ENCODE data around the gene HYI.
"Not testable (repeated sequence)": the region's sequence is repeated elsewhere in the genome, so short reads cannot be mapped to it uniquely, and the experiment has no call there.

GRCh38 chr1:43475611-43476401 lies 22.1 kb upstream of the HYI start:
- TF ChIP-seq POLR2AphosphoS5 (IDR thresholded peaks at IDR 0.05) = not testable (repeated sequence)
- TF ChIP-seq, protein P1, sequence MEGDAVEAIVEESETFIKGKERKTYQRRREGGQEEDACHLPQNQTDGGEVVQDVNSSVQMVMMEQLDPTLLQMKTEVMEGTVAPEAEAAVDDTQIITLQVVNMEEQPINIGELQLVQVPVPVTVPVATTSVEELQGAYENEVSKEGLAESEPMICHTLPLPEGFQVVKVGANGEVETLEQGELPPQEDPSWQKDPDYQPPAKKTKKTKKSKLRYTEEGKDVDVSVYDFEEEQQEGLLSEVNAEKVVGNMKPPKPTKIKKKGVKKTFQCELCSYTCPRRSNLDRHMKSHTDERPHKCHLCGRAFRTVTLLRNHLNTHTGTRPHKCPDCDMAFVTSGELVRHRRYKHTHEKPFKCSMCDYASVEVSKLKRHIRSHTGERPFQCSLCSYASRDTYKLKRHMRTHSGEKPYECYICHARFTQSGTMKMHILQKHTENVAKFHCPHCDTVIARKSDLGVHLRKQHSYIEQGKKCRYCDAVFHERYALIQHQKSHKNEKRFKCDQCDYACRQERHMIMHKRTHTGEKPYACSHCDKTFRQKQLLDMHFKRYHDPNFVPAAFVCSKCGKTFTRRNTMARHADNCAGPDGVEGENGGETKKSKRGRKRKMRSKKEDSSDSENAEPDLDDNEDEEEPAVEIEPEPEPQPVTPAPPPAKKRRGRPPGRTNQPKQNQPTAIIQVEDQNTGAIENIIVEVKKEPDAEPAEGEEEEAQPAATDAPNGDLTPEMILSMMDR (IDR thresholded peaks at IDR 0.05) = not testable (repeated sequence)

All from prostate gland (tissue), 2 donors.